Endothelial cell of umbilical vein (primary cell): ENCODE results near the gene ENHO. TPM values are rescaled to one million over a fixed set of nuclear protein-coding genes. Genes with fewer than 3 reads are reported as not detected.

ENCODE experiments used
- BruUV-seq: library from RNA; stranded (reverse); fragments of 400-500 nt; replicated peaks from 2 replicates; lab custom pipeline; 2021; lab: Mats Ljungman, UMichigan
- CTCF ChIA-PET: fragments of 300-600, 350-600 bp; sonication (Branson Sonifier 250); formaldehyde crosslinking; loops from one replicate; lab custom pipeline; 2021; ENCODE audit warnings: antibody characterized with exemption, inconsistent platforms; lab: Charles Lee
- POLR2A ChIA-PET: fragments of 300-600, 350-600 bp; sonication (Branson Sonifier 250); formaldehyde crosslinking; loops from one replicate; lab custom pipeline; 2021; ENCODE audit warnings: antibody characterized with exemption, inconsistent platforms; lab: Charles Lee
- DNase-seq: peaks from one replicate; pipeline ENCODE4 v3.0.0-alpha.2; 2011; ENCODE audit warnings: low read depth, low spot score
- FAIRE-seq: peaks from 2 replicates; lab custom pipeline; 2011; peaks lifted over from hg19 to GRCh38; lab: Jason Lieb, UNC
- H2AFZ ChIP-seq: 2 replicates; pipeline ENCODE4 v1.6.0; 2012; ENCODE audit warnings: low read depth, low read length, control low read depth, inconsistent platforms
- H3K27ac ChIP-seq: 2 replicates; pipeline ENCODE4 v1.5.1; 2011; ENCODE audit warnings: low read depth, mild to moderate bottlenecking, control low read depth, low read length, moderate library complexity; ENCODE audit not compliant: insufficient read depth
- H3K27me3 ChIP-seq, 2 experiments: 2 replicates each; pipeline versions ENCODE4 v1.6.0 to v1.6.1; 2011; ENCODE audit warnings: low read length in 2 of 2, mixed read lengths in 1 of 2; ENCODE audit not compliant: control insufficient read depth in 2 of 2, insufficient read depth in 2 of 2
- H3K36me3 ChIP-seq, 2 experiments: 2 replicates in 1 of 2; 3 replicates in 1 of 2; pipeline ENCODE4 v1.5.1; 2011; ENCODE audit warnings: low read length in 2 of 2, mild to moderate bottlenecking in 1 of 2, moderate library complexity in 1 of 2; ENCODE audit not compliant: control insufficient read depth in 2 of 2, insufficient read depth in 2 of 2; ENCODE audit errors: extremely low read depth in 1 of 2
- H3K4me1 ChIP-seq: 3 replicates; pipeline ENCODE4 v1.5.1; 2011; ENCODE audit warnings: mild to moderate bottlenecking, low read length; ENCODE audit not compliant: control insufficient read depth, insufficient read depth; ENCODE audit errors: extremely low read depth
- H3K4me2 ChIP-seq: 2 replicates; pipeline ENCODE4 v1.6.1; 2011; ENCODE audit warnings: low read length, control low read depth, mixed read lengths; ENCODE audit not compliant: insufficient read depth
- H3K4me3 ChIP-seq, 3 experiments: fragments of 200-600 bp in 1 of 3; sonication (generic), shearing (Covaris generic) in 1 of 3; replicated peaks in 1 of 3; 2 replicates each; pipeline ENCODE4 v1.5.1; 2011 to 2016; ENCODE audit warnings: control low read depth in 3 of 3, low read length in 3 of 3, mild to moderate bottlenecking in 2 of 3, inconsistent platforms in 1 of 3, low read depth in 1 of 3, moderate library complexity in 1 of 3; ENCODE audit not compliant: insufficient read depth in 1 of 3
- H3K79me2 ChIP-seq: 2 replicates; pipeline ENCODE4 v1.6.0; 2012; ENCODE audit warnings: low read length, inconsistent platforms; ENCODE audit not compliant: control insufficient read depth, insufficient read depth
- H3K9ac ChIP-seq: replicated peaks from 2 replicates; pipeline ENCODE3; 2011; ENCODE audit warnings: low read length, control low read depth; ENCODE audit not compliant: insufficient read depth; ENCODE audit errors: extremely low read depth
- H3K9me1 ChIP-seq: replicated peaks from 3 replicates; pipeline ENCODE4 v1.6.0; 2011; ENCODE audit warnings: mild to moderate bottlenecking, low read length; ENCODE audit not compliant: control insufficient read depth, insufficient read depth; ENCODE audit errors: extremely low read depth
- H3K9me3 ChIP-seq: replicated peaks from 2 replicates; pipeline ENCODE4 v1.5.1; 2012; ENCODE audit warnings: low read length, inconsistent platforms; ENCODE audit not compliant: control insufficient read depth, insufficient read depth
- H4K20me1 ChIP-seq: replicated peaks from 2 replicates; pipeline ENCODE3; 2011; ENCODE audit warnings: mild to moderate bottlenecking, low read length; ENCODE audit not compliant: control insufficient read depth, insufficient read depth; ENCODE audit errors: extremely low read depth
- CTCF ChIP-seq, 2 donors: IDR thresholded peaks; 1 replicate in 1 of 2; 2 replicates in 1 of 2; pipeline ENCODE4 v1.5.1; 2011; ENCODE audit warnings: low read length in 2 of 2, mild to moderate bottlenecking in 2 of 2, moderate library complexity in 2 of 2, control low read depth in 1 of 2, inconsistent platforms in 1 of 2, low read depth in 1 of 2; ENCODE audit not compliant: insufficient read depth in 1 of 2; ENCODE audit errors: extremely low read depth in 1 of 2
- EZH2 ChIP-seq: IDR thresholded peaks from 2 replicates; pipeline ENCODE4 v1.6.1; 2012; ENCODE audit warnings: borderline replicate concordance, low read depth, mild to moderate bottlenecking, moderate library complexity, low read length, inconsistent platforms; ENCODE audit not compliant: severe bottlenecking
- FOS ChIP-seq: IDR thresholded peaks from 2 replicates; pipeline ENCODE4 v1.6.1; 2011; ENCODE audit warnings: mild to moderate bottlenecking, low read length, moderate library complexity, borderline replicate concordance; ENCODE audit not compliant: insufficient read depth
- GATA2 ChIP-seq: IDR thresholded peaks from 2 replicates; pipeline ENCODE4 v1.7.0; 2011; ENCODE audit warnings: low read depth, mild to moderate bottlenecking, moderate library complexity, mixed read lengths, low read length; ENCODE audit not compliant: insufficient read length, insufficient read depth
- JUN ChIP-seq: IDR thresholded peaks from 2 replicates; pipeline ENCODE4 v1.6.1; 2011; ENCODE audit warnings: borderline replicate concordance, low read depth; ENCODE audit not compliant: insufficient read length, insufficient read depth
- MAX ChIP-seq: IDR thresholded peaks from 2 replicates; pipeline ENCODE4 v1.6.1; 2011; ENCODE audit not compliant: insufficient read depth, insufficient read length
- MYC ChIP-seq: IDR thresholded peaks from one replicate; pipeline ENCODE4 v1.6.1; 2011; ENCODE audit warnings: mild to moderate bottlenecking, low read depth, low read length
- POLR2A ChIP-seq: IDR thresholded peaks from 2 replicates; pipeline ENCODE4 v1.6.1; 2012; ENCODE audit warnings: low read depth, mild to moderate bottlenecking, control low read depth, low read length
- POLR2AphosphoS5 ChIP-seq: IDR thresholded peaks from 2 replicates; pipeline ENCODE4 v1.6.1; 2012; ENCODE audit warnings: low read depth, mild to moderate bottlenecking, control low read depth, low read length, moderate library complexity; ENCODE audit not compliant: insufficient read depth
- dilution Hi-C: fragments of 300-500 bp; cut with MboI; formaldehyde crosslinking; loops from one replicate; pipeline ENCODE4 v1.15.0; 2019; ENCODE audit warnings: low sequenced_read_pairs; ENCODE audit not compliant: extremely low pct_ligation_motif_present
- intact Hi-C: fragments of 100-400 bp; cut with micrococcal nuclease; formaldehyde crosslinking; loops from one replicate; pipeline ENCODE4 v1.10.0; 2022
- polyA plus RNA-seq, 4 experiments: library from polyadenylated mRNA; depleted of rRNA in 3 of 4; stranded (reverse) in 3 of 4; unstranded in 1 of 4; fragments of >200 nt; gene quantifications; 2 replicates each; pipeline versions ENCODE4 v1.2.1 to v1.2.3, GENCODE V29; 2011 to 2012; ENCODE audit warnings: missing spikeins in 1 of 4
- total RNA-seq: library from RNA; stranded (reverse); gene quantifications from 2 replicates; pipeline ENCODE4 v1.2.3, GENCODE V29; 2021

The ENHO gene
- total and polyA plus RNA-seq, 2 donors (not counting 3 experiments of a cell fraction or from before 2014, with no cell fraction given) = 0.10 TPM; not detected in 1

- no peaks in the 10 kb centered on the region for H3K36me3 ChIP-seq
- TF ChIP-seq POLR2AphosphoS5 = no peak
- no peak for TF ChIP-seq MAX
- no peak for TF ChIP-seq POLR2A
- no peak for TF ChIP-seq MYC
- no peak for TF ChIP-seq GATA2
- no peak for TF ChIP-seq CTCF (IDR thresholded peaks at IDR 0.05; ENCODE audit: extremely low read depth in 1 of 2, insufficient read depth in 1 of 2, low read depth in 1 of 2, low read length in 2 of 2)
- TF ChIP-seq FOS = no peak
- TF ChIP-seq EZH2 = no peak
- no peak for TF ChIP-seq JUN
- H3K79me2 ChIP-seq = no peaks in the 10 kb centered on the region
- H3K4me2 ChIP-seq = no peak overlapping the region
- H3K9me1 ChIP-seq = no peaks in the 10 kb centered on the region
- ChIA-PET POLR2A (no interaction called here), CTCF (no interaction called here)
- no peaks in the 10 kb centered on the region for H3K9me3 ChIP-seq
- no peak overlapping the region for H3K4me3 ChIP-seq
- BruUV-seq = no TSS peak
- dilution Hi-C loops (loop anchor here (25.0 kb wide), 1 partner anchor 103 kb away; no protein-coding TSS in a partner anchor), intact Hi-C loops (no loop called here)
- FAIRE-seq (no peak), DNase-seq (no peak)
- H4K20me1 ChIP-seq = no peaks in the 10 kb centered on the region
- H3K27me3 ChIP-seq = peaks cover 7 to 10% of the 10 kb centered on the region in 2 experiments
- H3K4me1 ChIP-seq = no peaks in the 10 kb centered on the region
- H3K27ac ChIP-seq = no peak overlapping the region
- H3K9ac ChIP-seq = no peak overlapping the region
- H2AFZ ChIP-seq = no peak overlapping the region
Observed at GRCh38 chr9:34514816-34515215, 8.0 kb downstream of the ENHO start.
